HG02623 (cell line): Measurements from ENCODE around the gene MALRD1.

Experiments used
- ATAC-seq: cut with Tn5 transposase; IDR thresholded peaks from one replicate; pipeline ENCODE4 v1.9.1; 2021; ENCODE audit warnings: moderate library complexity; ENCODE audit not compliant: unreplicated experiment

MALRD1 gene

GRCh38 chr10:19570120-19570519 lies 521.5 kb downstream of the MALRD1 start:
- no peak for ATAC-seq

- no peak for ATAC-seq
Observed at GRCh38 chr10:19570991-19571390, 522.4 kb downstream of the MALRD1 start.

- no peak for ATAC-seq
Observed at GRCh38 chr10:19572056-19572455, 523.5 kb downstream of the MALRD1 start.

GRCh38 chr10:19576576-19576975 lies 528.0 kb downstream of the MALRD1 start:
- ATAC-seq = no peak

- no peak for ATAC-seq
Observed at GRCh38 chr10:19577381-19577780, 528.8 kb downstream of the MALRD1 start.

GRCh38 chr10:19577807-19578206 lies 529.2 kb downstream of the MALRD1 start:
- ATAC-seq = no peak

- ATAC-seq = no peak
Observed at GRCh38 chr10:19578571-19578970, 530.0 kb downstream of the MALRD1 start.

GRCh38 chr10:19579761-19580545 lies 531.4 kb downstream of the MALRD1 start:
- ATAC-seq = no peak

- ATAC-seq = no peak
Observed at GRCh38 chr10:19580691-19581090, 532.1 kb downstream of the MALRD1 start.

- ATAC-seq = no peak
Observed at GRCh38 chr10:19588608-19589007, 540.0 kb downstream of the MALRD1 start.

GRCh38 chr10:19592276-19592675 lies 543.7 kb downstream of the MALRD1 start:
- ATAC-seq = no peak

GRCh38 chr10:19595212-19595845 lies 546.7 kb downstream of the MALRD1 start:
- no peak for ATAC-seq

GRCh38 chr10:19605806-19606205 lies 557.2 kb downstream of the MALRD1 start:
- no peak for ATAC-seq

GRCh38 chr10:19606968-19607367 lies 558.4 kb downstream of the MALRD1 start:
- no peak for ATAC-seq

- no peak for ATAC-seq
Observed at GRCh38 chr10:19611775-19612174, 563.2 kb downstream of the MALRD1 start.

GRCh38 chr10:19616966-19617365 lies 568.4 kb downstream of the MALRD1 start:
- no peak for ATAC-seq

GRCh38 chr10:19620811-19621210 lies 572.2 kb downstream of the MALRD1 start:
- ATAC-seq = no peak

GRCh38 chr10:19623321-19623720 lies 574.7 kb downstream of the MALRD1 start:
- ATAC-seq = no peak

GRCh38 chr10:19626156-19626555 lies 577.6 kb downstream of the MALRD1 start:
- ATAC-seq = no peak

- ATAC-seq = no peak
Observed at GRCh38 chr10:19628767-19629560, 580.4 kb downstream of the MALRD1 start.

GRCh38 chr10:19629567-19629966 lies 581.0 kb downstream of the MALRD1 start:
- no peak for ATAC-seq

- ATAC-seq = no peak
Observed at GRCh38 chr10:19634163-19634562, 585.6 kb downstream of the MALRD1 start.
